ENCODE data around the gene L1TD1. TPM values are rescaled to one million over a fixed set of nuclear protein-coding genes. Genes with fewer than 3 reads are reported as not detected.

Gene L1TD1
- polyA plus RNA-seq, 1 donor from 2014 or later = not detected

- H3K4me3 ChIP-seq (ENCODE audit: low read length) = no peak overlapping the region
- TF ChIP-seq SMC3 (conservative IDR thresholded peaks at IDR 0.05; ENCODE audit: poor library complexity) = no peak
- TF ChIP-seq EP300 (conservative IDR thresholded peaks at IDR 0.05; ENCODE audit: poor library complexity, severe bottlenecking) = no peak
- no peak for TF ChIP-seq REST (IDR thresholded peaks at IDR 0.05; ENCODE audit: borderline replicate concordance)
- no peak for TF ChIP-seq MXI1 (conservative IDR thresholded peaks at IDR 0.05; ENCODE audit: poor library complexity, severe bottlenecking)
- no peak for TF ChIP-seq CTCF (IDR thresholded peaks at IDR 0.05; ENCODE audit: poor library complexity, severe bottlenecking)
- H4K20me1 ChIP-seq (ENCODE audit: insufficient read depth) = no peaks in the 10 kb centered on the region
- H3K4me2 ChIP-seq (ENCODE audit: low read length) = no peak overlapping the region
- no peaks in the 10 kb centered on the region for H3K36me3 ChIP-seq (ENCODE audit: insufficient read depth, low read length)
- no peaks in the 10 kb centered on the region for H3K9me2 ChIP-seq (ENCODE audit: insufficient read depth, low read length)
- H2AFZ ChIP-seq (ENCODE audit: low read depth, low read length) = no peak overlapping the region
- no peak overlapping the region for H3K9ac ChIP-seq (ENCODE audit: low read length)
- no peak overlapping the region for H3K27ac ChIP-seq (ENCODE audit: low read length)
- no peaks in the 10 kb centered on the region for H3K27me3 ChIP-seq (ENCODE audit: insufficient read depth, low read depth, low read length)
- H3K79me2 ChIP-seq (replicated peaks; ENCODE audit: insufficient read depth, low read length) = no peaks in the 10 kb centered on the region
- peaks cover 4% of the 10 kb centered on the region for H3K9me3 ChIP-seq (ENCODE audit: low read length)
- no peaks in the 10 kb centered on the region for H3F3A ChIP-seq (ENCODE audit: insufficient read depth, low read length, poor library complexity, severe bottlenecking)
Observed at GRCh38 chr1:62208970-62209369, 14.3 kb downstream of the L1TD1 start.

- Histone ChIP-seq H2AFZ (ENCODE audit: low read depth, low read length) (no peak overlapping the region), H3K27ac (ENCODE audit: low read length) (no peak overlapping the region), H3K27me3 (ENCODE audit: insufficient read depth, low read depth, low read length) (no peaks in the 10 kb centered on the region), H3K9me2 (ENCODE audit: insufficient read depth, low read length) (no peaks in the 10 kb centered on the region), H3K9ac (ENCODE audit: low read length) (no peak overlapping the region), H3F3A (ENCODE audit: insufficient read depth, low read length, poor library complexity, severe bottlenecking) (no peaks in the 10 kb centered on the region), H3K4me2 (ENCODE audit: low read length) (no peak overlapping the region), H4K20me1 (ENCODE audit: insufficient read depth) (no peaks in the 10 kb centered on the region), H3K9me3 (ENCODE audit: low read length) (peaks cover 4% of the 10 kb centered on the region), H3K4me3 (ENCODE audit: low read length) (no peak overlapping the region), H3K36me3 (ENCODE audit: insufficient read depth, low read length) (no peaks in the 10 kb centered on the region), H3K79me2 (replicated peaks; ENCODE audit: insufficient read depth, low read length) (no peaks in the 10 kb centered on the region)
- TF ChIP-seq MXI1 (conservative IDR thresholded peaks at IDR 0.05; ENCODE audit: poor library complexity, severe bottlenecking) (no peak), CTCF (IDR thresholded peaks at IDR 0.05; ENCODE audit: poor library complexity, severe bottlenecking) (no peak), RAD21 (conservative IDR thresholded peaks at IDR 0.05) (no peak), POLR2AphosphoS5 (IDR thresholded peaks at IDR 0.05) (no peak), TAF1 (IDR thresholded peaks at IDR 0.05; ENCODE audit: low read depth) (no peak), EZH2 (IDR thresholded peaks at IDR 0.05; ENCODE audit: borderline replicate concordance, insufficient read depth, low read length, poor library complexity, severe bottlenecking) (no peak)
Observed at GRCh38 chr1:62209931-62210595, 15.4 kb downstream of the L1TD1 start.

Measured in neural cell (in vitro differentiated cells).